Suppressor macrophage treated with lipopolysaccharide for 4 hours (primary cell): ENCODE results near the gene ISCA1.

ENCODE experiments used
- DNase-seq: peaks from one replicate; pipeline ENCODE4 v3.0.0-alpha.2; 2020

The ISCA1 gene

DNA sequence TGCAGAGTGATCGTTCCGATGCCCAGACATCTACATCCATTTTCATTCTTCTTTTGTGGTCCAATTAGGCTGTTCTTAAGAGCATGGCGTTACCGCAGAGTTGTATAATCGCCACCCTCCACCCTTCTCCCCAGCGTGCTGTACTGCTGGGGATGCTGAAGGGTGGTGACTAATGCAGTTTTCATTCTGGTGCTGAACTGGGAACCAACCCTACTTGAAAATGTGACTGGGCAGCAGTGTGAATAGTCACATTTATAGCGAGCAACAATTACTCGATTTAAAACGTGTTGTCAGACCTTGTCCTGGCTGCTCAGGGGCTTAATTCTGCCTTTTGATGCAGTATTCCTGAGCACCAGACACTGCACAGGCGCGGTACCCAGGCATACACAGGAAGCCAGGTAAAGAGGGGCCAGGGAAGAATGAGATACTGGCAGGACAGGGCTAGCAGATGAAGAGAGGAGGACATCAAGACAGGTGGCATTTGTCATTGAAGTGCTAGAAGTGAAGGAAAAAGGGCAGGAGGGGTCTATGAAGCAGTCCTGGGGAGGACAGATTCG lies 719 bp upstream of the ISCA1 start:
- peak; percentile 84 for DNase-seq

GRCh38 chr9:86281593-86282076 lies 703 bp downstream of the ISCA1 start:
- peak; percentile 13 for DNase-seq

DNA sequence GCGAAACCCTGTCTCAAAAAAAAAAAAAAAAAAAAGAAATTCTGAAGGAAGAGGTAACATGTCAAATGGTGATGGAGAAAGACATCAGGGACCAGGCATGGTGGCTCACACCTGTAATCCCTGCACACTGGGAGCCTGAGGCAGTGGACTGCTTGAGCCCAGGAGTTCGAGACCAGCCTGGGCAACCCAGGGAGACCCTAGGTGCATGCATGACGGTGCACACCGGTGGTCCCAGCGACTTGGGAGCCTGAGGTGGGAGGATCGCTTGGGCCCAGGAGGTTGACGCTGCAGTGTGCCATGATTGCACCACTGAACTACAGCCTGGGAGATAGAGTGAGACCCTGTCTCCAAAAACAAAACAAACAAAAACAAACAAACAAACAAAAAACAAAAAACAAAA lies 1.8 kb downstream of the ISCA1 start:
- DNase-seq, result no peak

DNA sequence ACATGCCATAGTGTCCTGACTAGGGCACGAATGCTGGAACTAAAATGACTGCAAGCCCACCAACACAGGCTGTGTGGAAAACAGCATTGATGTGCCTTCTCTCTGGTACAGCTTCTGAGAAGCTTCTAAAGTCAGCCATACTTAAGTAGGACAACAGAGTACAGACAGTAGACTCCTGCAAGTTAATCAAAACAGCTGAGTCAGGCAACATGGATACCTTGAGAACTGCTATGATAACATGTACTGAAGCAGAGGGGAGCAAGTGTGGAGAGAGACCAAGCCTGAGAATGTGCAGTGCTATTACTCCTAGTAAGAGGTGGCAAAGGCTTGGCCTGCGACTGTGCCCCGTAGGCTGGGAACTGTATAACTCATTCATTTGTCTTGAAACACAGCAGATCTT lies 2.5 kb downstream of the ISCA1 start:
- no peak for DNase-seq

- DNase-seq, result no peak
Observed at GRCh38 chr9:86277072-86277471, 5.3 kb downstream of the ISCA1 start.

GRCh38 chr9:86275962-86276361 lies 6.4 kb downstream of the ISCA1 start:
- DNase-seq, result no peak

- DNase-seq, result no peak
Observed at GRCh38 chr9:86274821-86275643, 7.3 kb downstream of the ISCA1 start.

- no peak for DNase-seq
Observed at GRCh38 chr9:86272221-86272620, 10.1 kb downstream of the ISCA1 start.

GRCh38 chr9:86263876-86264275 lies 18.5 kb downstream of the ISCA1 start:
- no peak for DNase-seq

- no peak for DNase-seq
Observed at GRCh38 chr9:86262492-86262891, 19.8 kb downstream of the ISCA1 start.

DNA sequence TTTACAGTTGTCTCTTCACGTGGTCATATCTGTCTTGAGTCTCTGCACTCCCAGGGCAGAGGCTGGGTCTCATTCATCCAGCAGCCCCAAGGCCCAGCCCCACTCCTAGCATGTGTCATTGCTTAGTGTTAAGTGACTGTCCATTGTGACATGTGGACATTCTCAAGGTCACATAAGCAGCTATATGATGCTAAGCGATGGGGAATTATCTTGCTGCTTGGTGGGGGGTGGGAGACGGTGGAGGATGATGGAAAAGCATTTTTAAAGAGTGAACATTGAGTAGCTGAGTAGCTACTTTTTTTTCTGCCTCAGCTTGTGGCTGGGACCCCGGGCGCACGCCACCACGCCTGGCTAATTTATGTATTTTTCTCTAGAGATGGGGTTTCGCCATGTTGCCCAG lies 22.8 kb downstream of the ISCA1 start, which contains the start of gene C9orf153:
C9orf153 (minus strand) TSS at position 101 of the 400 bp plus-strand sequence. CDS start 30,054 bp downstream, outside the sequence.
- DNase-seq, result no peak

- DNase-seq, result no peak
Observed at GRCh38 chr9:86257391-86257790, 24.9 kb downstream of the ISCA1 start.

GRCh38 chr9:86256653-86257052 lies 25.7 kb downstream of the ISCA1 start:
- no peak for DNase-seq

- no peak for DNase-seq
Observed at GRCh38 chr9:86253577-86253976, 28.8 kb downstream of the ISCA1 start.

- DNase-seq, result no peak
Observed at GRCh38 chr9:86252870-86253269, 29.5 kb downstream of the ISCA1 start.

GRCh38 chr9:86250123-86250522 lies 32.2 kb downstream of the ISCA1 start:
- DNase-seq, result no peak

DNA sequence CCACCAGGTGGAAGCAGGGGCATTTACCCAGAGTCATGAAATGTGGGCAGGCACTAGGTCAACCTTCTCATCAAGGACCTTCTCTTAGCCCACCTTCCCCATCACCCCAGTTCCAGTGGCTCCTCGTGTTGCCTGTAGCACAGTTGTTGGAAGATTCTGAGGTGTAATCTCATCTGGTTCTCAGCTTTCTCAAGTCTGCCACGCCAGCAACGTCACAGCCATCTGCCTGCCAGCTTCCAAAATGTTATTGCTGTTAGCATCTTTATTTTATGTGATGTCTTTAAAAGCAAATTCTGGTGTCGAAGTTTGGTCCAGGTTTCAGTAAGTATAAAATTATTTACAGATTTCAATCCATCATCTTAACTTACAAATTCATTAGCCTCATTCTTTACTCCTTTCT lies 33.6 kb downstream of the ISCA1 start:
- no peak for DNase-seq

DNA sequence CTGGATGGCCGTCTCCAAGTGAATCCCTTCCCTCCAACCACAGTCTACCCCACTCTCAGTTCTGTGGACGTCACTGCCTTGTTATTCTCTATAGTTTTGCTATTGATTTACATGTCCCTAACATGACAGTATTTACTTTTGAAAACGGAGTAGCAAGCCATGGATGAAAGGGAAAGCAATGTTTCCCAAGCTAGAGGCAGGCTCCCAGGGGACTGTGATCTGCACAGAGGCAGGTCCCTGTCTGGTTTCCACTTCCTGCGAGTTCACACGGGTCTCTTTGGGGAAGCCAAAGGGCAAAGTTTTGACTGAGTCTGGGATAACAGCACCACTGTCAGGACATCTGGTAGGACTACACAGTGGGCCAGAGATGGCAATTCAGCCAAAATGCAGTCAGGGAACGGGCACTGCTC lies 35.6 kb downstream of the ISCA1 start:
- no peak for DNase-seq

DNA sequence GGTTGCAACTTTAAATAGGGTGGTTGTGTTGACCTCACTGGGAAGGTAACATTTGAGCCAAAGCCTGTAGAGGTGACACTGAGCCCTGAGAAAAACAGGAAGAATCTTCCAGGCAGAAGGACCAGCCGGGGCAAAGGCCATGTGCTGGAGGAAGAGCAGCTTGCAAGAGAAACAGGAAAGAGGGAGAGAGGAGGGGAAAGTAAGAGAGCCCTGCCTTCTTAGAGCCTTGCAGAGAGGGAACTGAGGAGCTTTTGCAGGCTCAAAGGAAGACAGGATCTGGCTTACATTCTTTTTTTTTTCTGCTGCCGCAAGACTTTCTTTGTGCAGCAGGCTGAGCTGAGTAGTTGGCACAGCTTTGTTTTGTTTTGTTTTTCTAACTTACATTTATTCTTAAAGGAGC lies 40.3 kb downstream of the ISCA1 start:
- DNase-seq, result no peak

- no peak for DNase-seq
Observed at GRCh38 chr9:86241216-86241615, 41.1 kb downstream of the ISCA1 start.

DNA sequence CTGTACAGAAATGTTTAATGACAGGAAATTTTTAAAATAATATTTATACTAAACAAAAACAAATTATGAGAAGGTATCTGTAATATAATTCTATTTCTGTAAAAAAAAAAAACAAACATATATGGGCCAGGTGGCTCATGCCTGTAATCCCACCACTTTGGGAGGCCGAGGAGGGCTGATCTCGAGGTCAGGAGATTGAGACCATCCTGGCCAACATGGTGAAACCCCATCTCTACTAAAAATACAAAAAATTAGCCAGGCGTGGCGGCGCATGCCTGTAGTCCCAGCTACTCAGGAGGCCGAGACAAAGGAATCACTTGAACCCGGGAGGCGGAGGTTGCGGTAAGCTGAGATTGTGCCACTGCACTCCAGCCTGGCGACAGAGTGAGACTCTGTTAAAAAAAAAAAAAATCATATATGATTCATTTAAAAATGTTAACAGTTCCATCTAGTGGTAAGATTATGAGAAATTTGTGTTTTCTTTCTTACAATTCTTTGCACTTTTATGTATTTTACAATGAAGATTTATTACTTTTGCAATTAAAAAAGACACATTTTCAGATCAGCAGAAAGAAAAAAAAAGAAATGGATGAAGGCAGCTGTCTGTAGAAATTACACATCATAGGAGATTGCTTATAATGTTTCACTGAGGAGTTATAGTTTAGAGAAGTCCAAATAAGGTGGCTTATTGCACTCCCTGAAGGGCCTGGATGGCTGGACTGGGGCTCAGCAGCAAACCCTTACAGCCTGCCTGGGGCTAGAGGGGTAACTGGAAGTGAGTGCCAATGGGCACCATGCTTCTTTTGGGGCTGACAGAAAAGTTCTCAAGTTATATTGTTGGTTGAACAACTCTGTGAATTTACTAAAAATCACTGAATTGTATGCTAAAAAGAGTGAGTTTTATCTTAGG lies 43.2 kb downstream of the ISCA1 start:
- DNase-seq, result no peak

DNA sequence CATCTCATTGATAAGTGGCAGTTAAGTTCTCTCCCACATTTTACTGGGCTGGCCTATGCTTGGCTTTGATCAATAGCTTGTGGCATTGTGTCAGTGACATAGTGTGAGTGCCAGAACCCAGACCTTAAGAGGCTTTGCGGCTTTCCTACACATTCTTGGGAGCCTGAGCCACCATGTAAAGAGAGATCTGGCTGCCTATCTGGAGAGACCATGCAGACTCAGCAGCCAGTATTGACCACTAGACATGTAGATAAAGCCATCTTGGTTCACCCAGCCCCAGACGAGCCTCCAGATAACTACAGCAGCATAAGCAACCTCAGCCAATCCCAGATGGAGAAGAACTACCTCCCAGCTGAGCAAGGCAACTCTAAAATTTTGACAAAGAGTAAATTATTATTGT lies 51.5 kb downstream of the ISCA1 start:
- no peak for DNase-seq

- no peak for DNase-seq
Observed at GRCh38 chr9:86222667-86223066, 59.7 kb downstream of the ISCA1 start.
